ENCODE results near the gene KRT85. TPM values are rescaled to one million over a fixed set of nuclear protein-coding genes. Genes with fewer than 3 reads are reported as not detected.
"Not testable (repeated sequence)": the region's sequence is repeated elsewhere in the genome, so short reads cannot be mapped to it uniquely, and the experiment has no call there.

Gene KRT85
- total RNA-seq, 2 donors from 2014 or later, result not detected

DNA sequence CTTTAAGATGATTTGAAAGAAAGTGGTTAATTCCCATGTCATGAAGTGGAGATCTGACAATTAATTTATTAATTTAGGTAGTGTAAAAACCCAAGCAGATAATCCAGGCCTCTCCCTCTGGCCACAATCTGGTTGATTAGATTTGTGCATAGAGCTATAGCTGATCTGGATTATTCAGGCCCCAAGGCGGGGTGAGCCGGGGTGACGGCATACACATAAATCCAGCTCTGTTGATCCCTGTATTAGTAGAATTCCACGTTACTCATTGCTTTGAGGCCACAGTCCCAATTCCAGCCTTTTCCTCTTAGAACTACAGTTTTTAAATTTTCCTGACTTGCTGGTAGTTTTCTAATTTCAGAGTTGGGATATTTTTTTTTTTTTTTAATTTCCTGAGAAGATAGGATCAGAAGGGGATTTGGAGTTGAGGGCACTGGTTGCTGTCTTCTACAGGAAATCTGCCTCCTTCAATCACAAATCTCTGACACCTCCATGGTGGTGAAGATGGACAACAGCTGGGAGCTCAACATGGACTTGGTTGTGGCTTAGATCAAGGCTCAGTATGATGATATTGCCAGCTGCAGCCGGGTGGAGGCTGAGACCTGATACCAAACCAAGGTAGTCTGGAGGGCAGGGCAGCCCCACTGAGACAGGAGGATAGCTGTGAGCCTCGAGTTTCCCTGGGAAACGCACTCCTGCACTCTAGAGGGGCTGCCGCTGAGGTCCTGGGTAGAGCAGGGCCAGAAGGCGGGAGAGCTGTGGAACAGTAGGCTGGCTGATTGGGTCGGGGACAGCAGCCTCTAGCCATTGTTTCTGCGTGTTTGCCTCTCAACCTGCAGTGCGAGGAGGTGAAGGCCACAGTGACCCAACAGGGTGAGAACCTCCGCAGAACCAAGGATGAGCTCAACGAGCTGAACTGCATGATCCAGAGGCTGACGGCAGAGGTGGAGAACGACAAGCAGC, 19.4 kb downstream of the KRT85 start:
- no peak overlapping the region for H3K27ac Mint-ChIP-seq

DNA sequence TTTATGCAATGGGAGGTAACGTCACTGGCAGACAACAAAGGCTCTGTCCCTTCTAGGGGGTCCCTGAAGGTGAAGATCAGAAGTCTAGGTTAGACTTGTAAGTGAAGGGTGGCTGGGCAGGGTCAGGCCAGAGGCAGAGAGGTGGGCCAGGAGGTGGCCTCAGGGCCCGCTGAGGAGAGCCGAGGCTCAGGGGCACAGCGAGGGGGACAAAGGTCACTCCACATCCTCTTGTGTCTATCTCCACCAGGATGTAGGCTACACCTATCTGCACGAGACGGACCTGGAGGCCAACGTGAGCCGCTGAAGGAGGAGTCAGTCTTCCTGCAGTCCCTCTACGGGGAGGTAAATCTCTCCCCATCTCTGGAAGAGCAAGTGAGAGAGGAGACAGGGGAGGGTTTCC, 20.3 kb downstream of the KRT85 start:
- H3K27me3 Mint-ChIP-seq (ENCODE audit: low read depth), result no peaks in the 10 kb centered on the region
- H3K36me3 Mint-ChIP-seq (ENCODE audit: insufficient read depth in 2 of 2), result no peaks in the 10 kb centered on the region
- no peak overlapping the region for H3K27ac Mint-ChIP-seq
- ATAC-seq (replicated peaks in 1 of 2) (no peak), DNase-seq (no peak)
- H3K4me3 Mint-ChIP-seq, result no peak overlapping the region
- H3K4me1 Mint-ChIP-seq (ENCODE audit: low read depth), result peaks cover 6% of the 10 kb centered on the region
- H3K9me3 Mint-ChIP-seq, result no peaks in the 10 kb centered on the region

More for the DNA sequence above, 19.4 kb downstream of the KRT85 start:
- DNase-seq, result no peak
- no peaks in the 10 kb centered on the region for H3K36me3 Mint-ChIP-seq (ENCODE audit: insufficient read depth in 2 of 2)
- H3K4me3 Mint-ChIP-seq, result no peak overlapping the region
- H3K9me3 Mint-ChIP-seq, result no peaks in the 10 kb centered on the region
- peaks cover 6% of the 10 kb centered on the region for H3K4me1 Mint-ChIP-seq (ENCODE audit: low read depth)
- no peak for ATAC-seq (replicated peaks in 1 of 2)
- H3K27me3 Mint-ChIP-seq (ENCODE audit: low read depth), result no peaks in the 10 kb centered on the region

DNA sequence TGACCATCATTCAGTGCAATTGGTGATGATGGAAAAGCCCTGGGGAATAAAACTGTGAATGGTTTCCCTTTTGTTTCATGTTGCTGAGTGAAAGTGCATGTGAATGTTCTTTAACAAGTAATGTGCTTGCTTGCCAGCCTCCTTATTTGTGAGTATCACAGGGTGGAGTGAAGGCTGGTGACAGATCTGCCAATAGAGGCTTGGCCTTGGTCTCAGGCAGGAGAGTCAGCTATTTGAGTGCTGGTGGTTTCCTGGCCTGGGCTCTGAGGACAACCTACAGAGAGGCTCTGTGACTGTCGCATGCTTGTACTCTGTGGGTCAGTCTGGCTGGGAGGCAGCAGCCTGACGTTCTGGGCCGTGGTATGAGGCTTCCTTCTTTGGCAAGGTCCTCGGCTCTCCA, 20.7 kb downstream of the KRT85 start:
- peaks cover 2% of the 10 kb centered on the region for H3K4me1 Mint-ChIP-seq (ENCODE audit: low read depth)
- no peaks in the 10 kb centered on the region for H3K27me3 Mint-ChIP-seq (ENCODE audit: low read depth)
- H3K9me3 Mint-ChIP-seq, result no peaks in the 10 kb centered on the region
- no peaks in the 10 kb centered on the region for H3K36me3 Mint-ChIP-seq (ENCODE audit: insufficient read depth in 2 of 2)
- H3K4me3 Mint-ChIP-seq, result no peak overlapping the region
- ATAC-seq (replicated peaks in 1 of 2), result no peak
- H3K27ac Mint-ChIP-seq, result no peak overlapping the region
- no peak for DNase-seq

DNA sequence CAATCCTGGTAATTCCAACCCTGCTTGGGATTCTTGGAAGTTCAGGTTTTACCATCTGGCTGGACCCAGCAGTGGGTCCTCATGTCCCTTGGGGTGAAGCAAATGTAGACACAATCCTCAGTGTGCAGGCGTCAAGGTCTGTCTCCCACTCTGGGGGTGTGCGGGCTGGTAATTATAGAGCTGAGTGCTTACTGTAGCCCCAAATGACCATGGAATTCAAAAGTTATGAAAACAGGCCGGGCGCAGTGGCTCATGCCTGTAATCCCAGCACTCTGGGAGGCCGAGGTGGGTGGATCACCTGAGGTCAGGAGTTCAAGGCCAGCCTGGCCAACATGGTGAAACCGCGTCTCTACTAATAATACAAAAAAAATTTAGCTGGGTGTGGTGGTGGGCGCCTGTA, 22.2 kb downstream of the KRT85 start:
- not testable (repeated sequence) for DNase-seq; H3K36me3 Mint-ChIP-seq (ENCODE audit: insufficient read depth in 2 of 2); H3K4me3 Mint-ChIP-seq; ATAC-seq (replicated peaks in 1 of 2); H3K27me3 Mint-ChIP-seq (ENCODE audit: low read depth); H3K9me3 Mint-ChIP-seq; H3K4me1 Mint-ChIP-seq (ENCODE audit: low read depth); H3K27ac Mint-ChIP-seq

DNA sequence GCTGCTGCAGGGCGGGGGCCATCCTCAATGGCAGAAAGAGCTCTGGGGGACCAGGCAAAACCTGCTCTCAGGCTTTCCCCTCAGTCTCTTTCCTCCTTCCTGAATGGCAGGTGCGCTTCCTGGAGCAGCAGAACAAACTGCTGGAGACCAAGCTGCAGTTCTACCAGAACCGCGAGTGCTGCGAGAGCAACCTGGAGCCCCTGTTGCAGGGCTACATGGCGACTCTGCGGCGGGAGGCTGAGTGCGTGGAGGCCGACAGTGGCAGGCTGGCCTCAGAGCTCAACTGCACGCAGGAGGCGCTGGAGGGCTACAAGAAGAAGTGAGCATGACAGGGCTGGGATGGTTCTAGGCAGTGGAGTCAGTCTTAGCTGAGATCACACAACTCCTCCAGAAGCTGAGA, 23.2 kb downstream of the KRT85 start:
- H3K27ac Mint-ChIP-seq, result no peak overlapping the region
- no peaks in the 10 kb centered on the region for H3K9me3 Mint-ChIP-seq
- no peak for DNase-seq
- H3K27me3 Mint-ChIP-seq (ENCODE audit: low read depth), result no peaks in the 10 kb centered on the region
- no peaks in the 10 kb centered on the region for H3K4me1 Mint-ChIP-seq (ENCODE audit: low read depth)
- no peaks in the 10 kb centered on the region for H3K36me3 Mint-ChIP-seq (ENCODE audit: insufficient read depth in 2 of 2)
- no peak overlapping the region for H3K4me3 Mint-ChIP-seq
- ATAC-seq (replicated peaks in 1 of 2), result no peak

DNA sequence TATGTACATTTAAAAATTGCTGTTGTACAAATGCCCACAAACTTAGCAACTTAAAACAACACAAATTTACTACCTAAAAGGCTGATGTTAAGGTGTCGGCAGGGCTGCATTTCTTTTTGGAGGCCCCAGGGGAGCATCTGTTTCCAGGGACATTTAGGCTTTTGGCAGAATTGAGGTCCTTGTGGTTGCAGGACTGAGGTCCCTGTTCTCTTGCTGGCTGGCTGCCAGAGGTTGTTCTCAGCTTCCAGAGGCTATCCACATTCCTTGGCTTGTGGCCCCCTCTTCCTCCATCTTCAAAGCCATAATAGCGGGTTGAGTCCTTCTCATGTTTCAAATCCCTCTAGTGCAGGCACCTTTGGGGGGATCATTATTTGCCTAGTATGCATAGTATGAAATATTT, 23.7 kb downstream of the KRT85 start:
- ATAC-seq (replicated peaks in 1 of 2) (no peak), DNase-seq (no peak)
- no peaks in the 10 kb centered on the region for H3K4me1 Mint-ChIP-seq (ENCODE audit: low read depth)
- no peaks in the 10 kb centered on the region for H3K9me3 Mint-ChIP-seq
- peaks cover 5% of the 10 kb centered on the region for H3K27me3 Mint-ChIP-seq (ENCODE audit: low read depth)
- H3K27ac Mint-ChIP-seq, result no peak overlapping the region
- H3K4me3 Mint-ChIP-seq, result no peak overlapping the region
- H3K36me3 Mint-ChIP-seq (ENCODE audit: insufficient read depth in 2 of 2), result no peaks in the 10 kb centered on the region

DNA sequence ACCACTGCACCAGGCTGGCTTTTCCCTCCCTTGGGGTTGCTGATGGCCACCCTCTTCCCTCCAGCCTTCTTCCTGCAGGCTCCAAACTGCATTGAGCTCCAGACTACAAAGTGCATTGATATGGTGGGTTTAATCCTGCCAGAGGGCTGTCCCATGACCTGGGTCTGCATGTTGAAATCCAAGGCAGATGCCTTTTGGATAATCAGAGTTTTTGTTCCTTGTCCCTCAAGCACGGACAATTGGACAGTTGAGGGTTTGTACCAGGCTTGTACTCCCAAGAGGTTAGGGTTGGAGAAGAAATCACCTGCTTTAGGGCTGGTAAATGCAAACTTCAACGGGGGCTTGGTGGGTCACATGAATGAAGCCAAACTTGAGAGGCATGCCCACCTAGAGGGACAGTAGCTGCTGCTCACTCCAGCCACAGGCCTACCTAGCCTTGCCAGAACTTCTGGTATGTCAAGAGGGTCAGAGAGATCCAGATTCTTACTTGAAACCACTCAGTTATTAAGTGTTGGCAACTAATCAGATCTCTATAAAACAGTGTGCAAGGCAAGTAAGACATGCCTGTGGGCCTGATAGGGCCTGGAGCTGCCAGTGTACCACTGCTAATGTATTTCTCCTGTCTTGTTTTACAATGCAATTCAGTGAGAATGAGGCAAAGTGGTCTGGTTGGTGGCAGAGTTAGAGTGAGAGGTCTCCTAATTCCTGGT, 24.3 kb downstream of the KRT85 start:
- Mint-ChIP-seq H3K4me3 (no peak overlapping the region), H3K27me3 (ENCODE audit: low read depth) (peaks cover 5% of the 10 kb centered on the region), H3K36me3 (ENCODE audit: insufficient read depth in 2 of 2) (no peaks in the 10 kb centered on the region), H3K27ac (no peak overlapping the region), H3K4me1 (ENCODE audit: low read depth) (no peaks in the 10 kb centered on the region), H3K9me3 (no peaks in the 10 kb centered on the region)
- ATAC-seq (replicated peaks in 1 of 2) (no peak), DNase-seq (no peak)

DNA sequence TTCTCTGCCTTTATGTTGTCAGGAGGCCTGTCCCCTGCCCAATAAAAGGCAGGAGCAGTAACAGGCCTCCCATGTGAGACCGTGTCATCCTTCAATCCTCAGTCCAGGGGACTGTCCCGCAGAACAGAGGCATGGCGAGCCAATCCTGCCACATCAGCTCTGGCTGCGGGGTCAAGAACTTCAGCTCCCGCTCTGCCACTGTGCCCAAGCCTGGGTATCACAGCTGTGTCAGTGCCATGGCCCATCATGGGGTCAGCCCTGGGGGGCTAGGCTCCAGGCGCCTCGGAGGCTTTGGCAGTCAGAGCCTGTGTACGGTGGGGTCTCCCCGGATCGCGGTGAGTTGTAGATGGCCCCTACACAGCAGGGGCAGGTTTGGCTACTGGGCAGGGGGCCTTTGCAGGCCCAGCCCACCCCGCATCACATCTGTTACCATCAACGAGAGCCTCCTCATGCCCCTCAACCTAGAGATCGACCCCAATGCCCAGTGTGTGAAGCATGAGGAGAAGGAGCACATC, 26.2 kb downstream of the KRT85 start:
- Mint-ChIP-seq H3K9me3 (peaks cover 0 to 3% of the 10 kb centered on the region in 2 donors), H3K4me3 (no peak overlapping the region)
- ATAC-seq (replicated peaks in 1 of 2), result no peak

DNA sequence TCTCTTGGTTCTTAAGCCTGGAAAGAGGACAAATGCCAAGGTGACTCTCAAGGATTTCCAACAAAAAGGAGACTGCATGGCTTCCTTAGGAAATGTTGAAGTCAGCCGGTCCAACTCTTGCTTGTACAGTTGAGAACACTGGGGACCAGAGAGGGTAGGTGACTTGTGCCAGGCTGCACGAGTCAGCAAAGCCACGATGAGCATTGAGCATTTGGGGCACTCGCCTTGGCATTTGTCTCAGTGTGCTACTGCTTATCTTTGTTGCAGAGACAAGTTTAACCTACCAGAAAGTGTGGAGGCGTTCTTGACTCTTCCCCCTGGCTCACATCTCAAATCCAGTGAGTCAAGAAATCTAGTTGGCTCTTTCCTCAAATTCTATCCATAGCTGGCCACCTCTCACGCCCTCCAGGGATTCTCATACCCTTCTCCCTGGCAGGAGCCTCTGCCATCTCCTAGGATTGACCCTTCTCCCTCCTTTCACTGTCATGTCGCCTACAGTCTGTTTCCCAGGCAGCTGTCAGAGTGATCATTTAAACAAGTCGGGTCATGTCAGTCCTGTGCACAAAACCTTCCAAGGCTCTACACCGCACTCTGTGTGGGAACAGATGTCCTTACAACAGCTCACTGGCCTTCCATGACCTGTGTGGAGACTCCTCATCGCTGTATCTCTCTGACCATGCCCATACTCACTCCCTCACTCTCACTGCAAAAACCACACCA, 28.9 kb downstream of the KRT85 start:
- H3K4me1 Mint-ChIP-seq (ENCODE audit: low read depth), result peaks cover 10% of the 10 kb centered on the region
- ATAC-seq (replicated peaks in 1 of 2) (no peak), DNase-seq (no peak)
- H3K27ac Mint-ChIP-seq, result no peak overlapping the region
- H3K36me3 Mint-ChIP-seq (ENCODE audit: insufficient read depth in 2 of 2), result no peaks in the 10 kb centered on the region
- peaks cover 6% of the 10 kb centered on the region for H3K27me3 Mint-ChIP-seq (ENCODE audit: low read depth)
- H3K4me3 Mint-ChIP-seq, result no peak overlapping the region
- peaks cover 0 to 3% of the 10 kb centered on the region in 2 donors for H3K9me3 Mint-ChIP-seq

More for the DNA sequence above, 26.2 kb downstream of the KRT85 start:
- H3K4me1 Mint-ChIP-seq (ENCODE audit: low read depth), result peaks cover 10% of the 10 kb centered on the region
- no peak overlapping the region for H3K27ac Mint-ChIP-seq
- DNase-seq, result no peak
- H3K27me3 Mint-ChIP-seq (ENCODE audit: low read depth), result peaks cover 5% of the 10 kb centered on the region
- no peaks in the 10 kb centered on the region for H3K36me3 Mint-ChIP-seq (ENCODE audit: insufficient read depth in 2 of 2)

DNA sequence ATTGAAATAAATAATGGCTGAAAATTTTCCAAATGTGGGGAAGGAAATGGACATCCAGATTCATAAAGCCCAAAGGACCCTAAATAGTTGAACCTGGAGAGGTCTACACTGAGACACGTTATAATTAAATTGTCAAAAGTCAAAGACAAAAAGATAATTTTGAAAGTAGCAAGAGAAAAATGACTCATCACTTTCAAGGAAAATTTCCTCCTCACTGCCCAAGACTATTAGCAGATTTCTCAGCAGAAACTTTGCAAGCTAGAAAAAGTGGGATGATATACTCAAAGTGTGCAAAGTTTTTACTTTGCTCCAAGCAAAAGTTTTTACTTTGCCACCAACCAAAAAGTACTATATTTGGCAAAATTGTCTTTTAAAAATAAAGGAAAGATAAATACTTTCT, 30.2 kb downstream of the KRT85 start:
- Mint-ChIP-seq H3K4me3 (no peak overlapping the region), H3K27me3 (ENCODE audit: low read depth) (peaks cover 14% of the 10 kb centered on the region), H3K4me1 (ENCODE audit: low read depth) (peaks cover 10% of the 10 kb centered on the region), H3K27ac (no peak overlapping the region), H3K36me3 (ENCODE audit: insufficient read depth in 2 of 2) (no peaks in the 10 kb centered on the region), H3K9me3 (peaks cover 0 to 3% of the 10 kb centered on the region in 2 donors)
- DNase-seq (no peak), ATAC-seq (replicated peaks in 1 of 2) (no peak)

DNA sequence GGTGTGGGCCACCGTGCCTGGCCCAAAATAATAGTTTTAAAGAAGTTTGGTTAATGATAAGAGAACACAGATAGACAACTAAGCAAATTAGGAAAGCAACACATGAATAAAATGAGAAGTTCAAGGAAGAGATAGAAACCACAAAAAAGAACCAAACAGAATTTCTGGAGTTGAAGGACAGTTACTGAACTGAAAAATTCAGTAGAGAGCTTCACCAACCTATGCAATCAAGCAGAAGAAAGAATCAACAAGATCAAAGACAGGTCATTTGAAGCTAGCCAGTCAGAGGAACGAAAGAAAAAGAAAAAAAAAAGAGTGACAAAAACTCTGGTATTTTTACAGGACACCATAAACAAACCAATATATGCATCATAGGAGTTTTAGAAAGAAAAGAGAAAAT, 30.6 kb downstream of the KRT85 start:
- ATAC-seq (replicated peaks in 1 of 2) (no peak), DNase-seq (no peak)
- H3K4me3 Mint-ChIP-seq, result no peak overlapping the region
- peaks cover 0 to 3% of the 10 kb centered on the region in 2 donors for H3K9me3 Mint-ChIP-seq
- peaks cover 18% of the 10 kb centered on the region for H3K27me3 Mint-ChIP-seq (ENCODE audit: low read depth)
- H3K27ac Mint-ChIP-seq, result no peak overlapping the region
- H3K36me3 Mint-ChIP-seq (ENCODE audit: insufficient read depth in 2 of 2), result no peaks in the 10 kb centered on the region
- peaks cover 10% of the 10 kb centered on the region for H3K4me1 Mint-ChIP-seq (ENCODE audit: low read depth)

DNA sequence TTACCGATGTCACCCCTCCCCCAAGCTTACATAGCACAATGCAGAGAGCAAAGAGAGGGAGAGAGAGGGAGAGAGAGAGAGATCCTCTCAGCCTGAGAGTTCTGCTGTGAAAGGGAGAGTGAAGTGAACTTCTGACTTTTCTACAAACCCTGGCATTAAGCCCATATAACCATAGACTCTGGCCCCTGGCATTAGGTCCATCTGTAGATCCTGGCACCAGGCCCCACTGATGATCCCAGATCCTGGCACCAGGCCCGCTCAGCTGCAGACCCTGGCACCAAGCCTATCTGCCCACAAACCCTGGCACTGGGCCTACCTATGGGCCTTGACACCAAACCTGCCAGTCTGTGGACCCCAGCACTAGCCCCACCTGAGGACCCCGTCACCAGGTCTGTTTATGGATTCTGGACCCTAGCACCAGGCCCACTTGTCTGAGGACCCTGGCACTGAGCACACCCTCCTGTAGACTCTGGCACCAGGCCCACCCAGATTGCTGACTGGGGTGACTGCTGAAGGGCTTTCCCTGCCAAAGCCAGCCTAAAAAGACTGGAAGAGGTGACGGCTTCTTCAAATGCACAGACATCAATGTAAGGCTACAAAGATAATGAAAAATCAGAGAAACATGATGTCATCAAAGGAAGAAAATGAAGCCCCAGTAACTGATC, 31.6 kb downstream of the KRT85 start:
- H3K36me3 Mint-ChIP-seq (ENCODE audit: insufficient read depth in 2 of 2), result no peaks in the 10 kb centered on the region
- DNase-seq (no peak), ATAC-seq (replicated peaks in 1 of 2) (no peak)
- H3K9me3 Mint-ChIP-seq, result peaks cover 0 to 3% of the 10 kb centered on the region in 2 donors
- no peak overlapping the region for H3K4me3 Mint-ChIP-seq
- H3K4me1 Mint-ChIP-seq (ENCODE audit: low read depth), result peaks cover 10% of the 10 kb centered on the region
- peaks cover 20% of the 10 kb centered on the region for H3K27me3 Mint-ChIP-seq (ENCODE audit: low read depth)
- no peak overlapping the region for H3K27ac Mint-ChIP-seq

Data from activated T-cell treated with anti-CD3 and anti-CD28 coated beads, Interleukin-2, amount 50 U/mL, for 72 hours (primary cell).